ENCODE results near the gene CPEB1. TPM values are rescaled to one million over a fixed set of nuclear protein-coding genes. Genes with fewer than 3 reads are reported as not detected.
A peak's percentile ranks its signal among the peaks of the same experiment; 100 is the strongest.

The CPEB1 gene
- total and polyA plus RNA-seq, 4 donors = 0.42 to 4.0 (median 2.3) TPM

- H3K9me3 ChIP-seq (ENCODE audit: control insufficient read depth in 4 of 4, insufficient read depth in 3 of 4, low read length in 3 of 4) = no peaks in the 10 kb centered on the region
- no peak for TF ChIP-seq CTCF (IDR thresholded peaks at IDR 0.05; ENCODE audit: control extremely low read depth, extremely low read depth)
Observed at GRCh38 chr15:82597815-82598214, 49.3 kb downstream of the CPEB1 start.

GRCh38 chr15:82595766-82596165 is 51.4 kb downstream of the CPEB1 start:
- no peak for ATAC-seq (ENCODE audit: insufficient read depth, low FRiP score)
- 57 to 76% methylated on average over 2 of the region's 2 CpGs for WGBS, 2 donors

More at GRCh38 chr15:82597815-82598214, 49.3 kb downstream of the CPEB1 start:
- Histone ChIP-seq H3K36me3 (ENCODE audit: control insufficient read depth in 4 of 4, insufficient read depth in 4 of 4, low read length in 4 of 4) (no peaks in the 10 kb centered on the region), H3K4me1 (ENCODE audit: control insufficient read depth in 5 of 5, insufficient read depth in 5 of 5, low read length in 5 of 5) (no peaks in the 10 kb centered on the region), H3K4me3 (no peak overlapping the region), H3K9ac (ENCODE audit: insufficient read depth in 1 of 2, low read length in 2 of 2) (no peak overlapping the region), H3K27ac (ENCODE audit: low read depth in 1 of 2, low read length in 1 of 2) (no peak overlapping the region), H3K27me3 (ENCODE audit: control insufficient read depth in 3 of 3, insufficient read depth in 3 of 3, low read length in 2 of 3) (peaks cover 3% of the 10 kb centered on the region in 3 donors)
- WGBS, 2 donors = 92 to 100% methylated on average over 2 of the region's 2 CpGs
- ATAC-seq (ENCODE audit: insufficient read depth, low FRiP score) = no peak
- no peak for DNase-seq

GRCh38 chr15:82595203-82595602 is 52.0 kb downstream of the CPEB1 start:
- Histone ChIP-seq H3K27me3 (ENCODE audit: control insufficient read depth in 3 of 3, insufficient read depth in 3 of 3, low read length in 2 of 3) (peaks cover 3 to 7% (median 3%) of the 10 kb centered on the region in 3 donors), H3K9ac (ENCODE audit: insufficient read depth in 1 of 2, low read length in 2 of 2) (no peak overlapping the region), H3K36me3 (ENCODE audit: control insufficient read depth in 4 of 4, insufficient read depth in 4 of 4, low read length in 4 of 4) (no peaks in the 10 kb centered on the region), H3K9me3 (ENCODE audit: control insufficient read depth in 4 of 4, insufficient read depth in 3 of 4, low read length in 3 of 4) (no peaks in the 10 kb centered on the region), H3K27ac (ENCODE audit: low read depth in 1 of 2, low read length in 1 of 2) (no peak overlapping the region), H3K4me3 (no peak overlapping the region), H3K4me1 (ENCODE audit: control insufficient read depth in 5 of 5, insufficient read depth in 5 of 5, low read length in 5 of 5) (no peaks in the 10 kb centered on the region)
- DNase-seq (peak in 2 of 3 donors; percentile 11 to 16), ATAC-seq (ENCODE audit: insufficient read depth, low FRiP score) (no peak)
- no peak for TF ChIP-seq CTCF (IDR thresholded peaks at IDR 0.05; ENCODE audit: control extremely low read depth, extremely low read depth)
- WGBS, 2 donors = 79 to 91% methylated on average over 3 of the region's 3 CpGs

More at GRCh38 chr15:82595766-82596165, 51.4 kb downstream of the CPEB1 start:
- TF ChIP-seq CTCF (IDR thresholded peaks at IDR 0.05; ENCODE audit: control extremely low read depth, extremely low read depth) = no peak
- H3K27me3 ChIP-seq (ENCODE audit: control insufficient read depth in 3 of 3, insufficient read depth in 3 of 3, low read length in 2 of 3) = peaks cover 3% of the 10 kb centered on the region in 3 donors
- no peaks in the 10 kb centered on the region for H3K9me3 ChIP-seq (ENCODE audit: control insufficient read depth in 4 of 4, insufficient read depth in 3 of 4, low read length in 3 of 4)
- H3K36me3 ChIP-seq (ENCODE audit: control insufficient read depth in 4 of 4, insufficient read depth in 4 of 4, low read length in 4 of 4) = no peaks in the 10 kb centered on the region
- no peak overlapping the region for H3K4me3 ChIP-seq
- H3K9ac ChIP-seq (ENCODE audit: insufficient read depth in 1 of 2, low read length in 2 of 2) = no peak overlapping the region
- no peak for DNase-seq
- H3K4me1 ChIP-seq (ENCODE audit: control insufficient read depth in 5 of 5, insufficient read depth in 5 of 5, low read length in 5 of 5) = no peaks in the 10 kb centered on the region
- H3K27ac ChIP-seq (ENCODE audit: low read depth in 1 of 2, low read length in 1 of 2) = no peak overlapping the region

DNA sequence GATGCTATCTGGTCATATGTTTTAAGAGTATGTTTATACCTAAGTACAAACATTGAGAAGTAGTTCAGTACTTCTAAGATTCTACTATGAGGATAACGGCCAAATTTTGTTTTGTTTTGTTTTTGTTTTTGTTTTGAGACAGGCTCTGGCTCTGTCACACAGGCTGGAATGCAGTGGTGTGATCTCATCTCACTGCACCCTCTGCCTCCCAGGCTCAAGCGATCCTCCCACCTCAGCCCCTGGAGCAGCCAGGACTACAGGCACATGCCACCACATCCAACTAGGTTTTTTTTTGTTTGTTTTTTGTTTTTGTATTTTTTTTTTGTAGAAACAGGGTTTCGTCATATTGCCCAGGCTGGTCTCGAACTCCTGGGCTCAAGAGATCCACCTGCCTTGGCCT is 59.4 kb downstream of the CPEB1 start:
- WGBS, 2 donors = 76 to 84% methylated on average over 4 of the region's 4 CpGs
- no peak for TF ChIP-seq CTCF (IDR thresholded peaks at IDR 0.05; ENCODE audit: control extremely low read depth, extremely low read depth)
- DNase-seq = no peak

More for the DNA sequence above, 59.4 kb downstream of the CPEB1 start:
- H3K27me3 ChIP-seq (ENCODE audit: control insufficient read depth in 3 of 3, insufficient read depth in 3 of 3, low read length in 2 of 3) = peaks cover 0 to 12% (median 11%) of the 10 kb centered on the region in 3 donors
- H3K36me3 ChIP-seq (ENCODE audit: control insufficient read depth in 4 of 4, insufficient read depth in 4 of 4, low read length in 4 of 4) = no peaks in the 10 kb centered on the region
- no peaks in the 10 kb centered on the region for H3K4me1 ChIP-seq (ENCODE audit: control insufficient read depth in 5 of 5, insufficient read depth in 5 of 5, low read length in 5 of 5)
- no peak overlapping the region for H3K9ac ChIP-seq (ENCODE audit: insufficient read depth in 1 of 2, low read length in 2 of 2)
- no peak overlapping the region for H3K27ac ChIP-seq (ENCODE audit: low read depth in 1 of 2, low read length in 1 of 2)
- no peak for ATAC-seq (ENCODE audit: insufficient read depth, low FRiP score)
- H3K9me3 ChIP-seq (ENCODE audit: control insufficient read depth in 4 of 4, insufficient read depth in 3 of 4, low read length in 3 of 4) = no peaks in the 10 kb centered on the region
- H3K4me3 ChIP-seq = no peak overlapping the region
